HG02840 (cell line): Measurements from ENCODE around the gene RXFP1.

Experiments
- ATAC-seq: cut with Tn5 transposase; IDR thresholded peaks from one replicate; pipeline ENCODE4 v1.9.1; 2021; ENCODE audit warnings: mild to moderate bottlenecking, moderate library complexity, moderate number of reproducible peaks; ENCODE audit not compliant: unreplicated experiment, low FRiP score

The RXFP1 gene

DNA sequence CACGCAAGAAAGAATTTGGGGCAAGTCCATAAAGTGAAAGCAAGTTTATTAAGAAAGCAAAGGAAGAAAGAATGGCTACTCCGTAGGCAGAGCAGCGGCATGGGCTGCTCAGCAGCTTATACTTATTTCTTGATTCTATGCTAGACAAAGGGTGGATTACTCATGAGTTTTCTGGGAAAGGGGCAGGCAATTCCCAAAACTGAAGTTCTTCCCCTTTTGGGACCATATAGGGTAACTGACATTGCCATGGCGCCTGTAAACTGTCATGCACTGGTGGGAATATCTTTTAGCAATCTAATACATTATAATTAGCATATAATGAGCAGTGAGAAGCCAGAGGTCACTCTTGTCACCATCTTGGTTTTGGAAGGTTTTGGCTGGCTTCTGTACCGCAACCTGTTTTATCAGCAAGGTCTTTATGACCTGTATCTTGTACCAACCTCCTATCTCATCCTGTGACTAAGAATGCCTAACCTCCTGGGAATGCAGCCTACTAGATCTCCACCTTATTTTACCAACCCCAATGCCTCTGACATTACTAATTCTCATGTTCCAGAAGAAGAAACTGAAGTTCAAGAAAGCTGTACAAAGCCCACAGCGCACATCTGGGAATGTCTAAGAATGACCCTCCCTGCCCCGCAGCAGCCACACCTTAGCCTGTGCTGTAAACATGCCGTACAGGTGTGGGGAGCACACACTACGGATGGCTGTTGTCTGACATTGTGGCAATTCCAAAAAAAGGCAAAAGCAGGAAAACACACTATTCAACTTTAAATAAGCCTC, 18.6 kb downstream of the RXFP1 start:
- no peak for ATAC-seq

DNA sequence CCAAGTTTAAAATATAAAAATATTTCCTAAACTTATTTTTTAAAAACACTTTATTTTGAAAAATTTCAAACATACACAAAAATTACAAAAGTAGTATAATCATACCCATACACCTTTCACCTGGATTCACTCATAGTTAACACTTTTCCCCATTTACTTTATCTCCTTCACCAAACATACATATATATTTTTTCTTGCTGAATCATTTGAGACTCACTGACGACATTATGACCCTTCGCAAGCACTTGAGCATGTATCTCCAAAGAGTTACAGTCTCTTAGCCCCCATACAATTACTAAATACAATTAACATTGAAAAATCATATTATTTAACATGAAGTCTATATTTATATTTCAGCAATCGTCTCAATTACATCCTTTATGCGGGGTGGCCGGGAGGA, 19.8 kb downstream of the RXFP1 start:
- ATAC-seq, result no peak

DNA sequence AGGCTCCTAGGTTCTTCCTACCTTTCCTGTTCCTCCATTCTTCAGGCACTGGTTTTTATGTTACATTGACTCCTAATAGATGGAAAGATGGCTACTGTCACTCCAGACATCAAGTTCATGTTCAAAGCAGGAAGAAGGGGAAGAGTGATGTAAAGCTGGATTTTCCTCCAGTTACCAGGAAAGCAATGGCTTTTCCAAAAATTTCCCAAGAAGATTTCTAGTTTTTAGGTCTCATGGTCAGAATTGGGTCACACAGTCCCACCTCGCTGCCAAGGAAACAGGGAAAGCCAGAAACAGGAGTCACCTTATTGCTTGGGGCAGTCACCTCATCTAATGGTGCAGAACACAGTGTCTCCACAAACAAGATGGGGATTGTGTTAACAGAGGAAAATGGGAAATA, 21.5 kb downstream of the RXFP1 start:
- no peak for ATAC-seq

DNA sequence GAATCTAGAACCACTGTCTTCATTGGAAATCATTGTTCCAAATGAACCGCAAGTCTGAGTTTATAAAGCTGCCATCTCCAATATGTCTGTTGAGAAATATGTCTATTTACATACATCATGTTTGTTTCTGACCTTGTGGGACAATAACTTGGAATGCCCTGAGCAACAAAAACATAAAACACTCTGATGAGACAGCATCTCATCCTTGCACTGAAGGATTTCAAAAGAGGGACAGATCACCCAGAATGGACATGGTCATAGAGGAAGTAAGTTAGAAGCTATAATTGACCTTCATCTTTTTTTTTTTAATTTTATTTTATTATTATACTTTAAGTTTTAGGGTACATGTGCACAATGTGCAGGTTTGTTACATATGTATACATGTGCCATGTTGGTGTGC, 22.5 kb downstream of the RXFP1 start:
- ATAC-seq, result no peak

DNA sequence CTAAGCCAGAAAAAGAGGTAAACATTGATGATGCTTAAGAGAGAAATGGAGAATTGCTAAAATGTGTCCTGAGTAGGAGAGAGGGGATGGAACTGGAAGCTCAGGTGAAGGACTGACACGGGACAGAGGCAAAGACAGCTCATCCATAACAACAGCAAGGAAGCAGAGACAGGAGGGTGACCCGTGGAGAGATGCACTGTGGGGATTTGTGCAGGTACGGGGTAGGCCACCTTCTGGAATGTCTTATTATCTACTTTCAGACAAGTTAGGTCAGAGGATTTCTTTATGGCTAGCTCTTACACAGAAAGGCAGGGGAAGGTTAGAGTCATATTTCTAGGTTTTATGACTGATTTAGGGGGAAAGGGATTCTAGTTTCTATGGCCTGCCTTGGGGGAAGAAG, 31.7 kb downstream of the RXFP1 start:
- no peak for ATAC-seq

DNA sequence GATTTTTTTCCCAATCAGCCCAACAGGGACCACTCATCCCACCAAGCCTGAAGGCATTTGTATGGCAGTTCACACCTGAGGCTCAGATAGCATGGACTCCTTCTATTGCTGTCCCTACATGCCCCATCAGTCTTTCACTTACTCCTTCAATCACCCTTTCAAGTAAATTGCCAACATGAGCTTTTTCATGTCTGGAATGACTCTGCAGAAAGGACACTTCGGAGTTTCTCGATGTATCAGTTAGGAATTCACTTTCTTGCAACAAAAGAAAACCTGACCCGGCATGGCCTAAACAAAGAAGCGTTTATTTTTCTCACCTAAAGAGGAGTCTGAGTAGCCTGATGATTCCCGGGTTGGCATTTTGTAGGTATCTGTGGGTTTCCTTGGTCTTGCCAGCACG, 38.6 kb downstream of the RXFP1 start:
- ATAC-seq, result no peak

DNA sequence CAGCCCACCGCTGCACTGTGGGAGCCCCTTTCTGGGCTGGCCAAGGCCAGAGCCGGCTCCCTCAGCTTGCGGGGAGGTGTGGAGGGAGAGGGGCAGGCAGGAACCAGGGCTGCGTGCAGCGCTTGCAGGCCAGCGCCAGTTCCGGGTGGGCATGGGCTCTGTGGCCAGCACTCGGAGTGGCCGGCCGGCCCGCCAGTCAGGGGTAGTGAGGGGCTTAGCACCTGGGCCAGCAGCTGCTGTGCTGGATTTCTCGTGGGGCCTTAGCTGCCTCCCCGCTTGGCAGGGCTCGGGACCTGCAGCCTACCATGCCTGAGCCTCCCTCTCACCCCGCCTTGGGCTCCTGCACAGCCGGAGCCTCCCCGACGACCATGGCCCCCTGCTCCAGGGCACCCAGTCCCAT, 45.2 kb downstream of the RXFP1 start:
- no peak for ATAC-seq

DNA sequence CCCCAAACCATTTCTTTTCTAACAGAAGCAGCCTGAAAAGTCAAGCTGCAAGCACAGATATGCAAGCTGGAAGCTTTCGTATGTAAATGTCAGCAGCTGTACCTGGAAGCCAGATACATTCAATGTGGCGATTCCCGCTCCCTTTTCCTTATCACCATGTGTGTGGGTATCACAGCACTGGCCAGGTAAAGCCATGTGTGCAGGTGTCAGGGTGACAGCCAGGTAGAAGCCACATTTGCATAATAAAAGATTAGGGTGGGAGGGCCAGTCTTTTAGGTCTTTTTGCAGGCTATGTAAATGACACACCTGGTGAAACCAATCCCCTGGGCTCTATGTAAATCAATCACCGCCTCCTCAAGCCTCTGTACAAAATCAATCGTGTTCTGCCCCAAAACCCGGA, 50.1 kb downstream of the RXFP1 start:
- no peak for ATAC-seq

DNA sequence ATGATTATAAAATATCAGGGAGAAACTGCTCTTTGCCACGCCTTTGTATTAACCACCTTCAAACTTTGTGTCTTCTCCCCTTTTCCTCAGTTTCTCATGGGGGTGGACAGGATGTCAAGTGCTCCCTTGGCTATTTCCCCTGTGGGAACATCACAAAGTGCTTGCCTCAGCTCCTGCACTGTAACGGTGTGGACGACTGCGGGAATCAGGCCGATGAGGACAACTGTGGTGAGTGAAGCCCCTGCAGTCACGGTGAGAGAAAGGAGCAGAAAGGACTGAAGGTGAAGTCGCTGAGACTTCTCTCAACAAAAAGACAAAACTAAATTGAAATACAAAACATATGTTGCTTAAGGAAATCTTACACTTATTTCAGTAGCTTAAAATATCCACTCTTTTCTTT, 50.9 kb downstream of the RXFP1 start:
- no peak for ATAC-seq

DNA sequence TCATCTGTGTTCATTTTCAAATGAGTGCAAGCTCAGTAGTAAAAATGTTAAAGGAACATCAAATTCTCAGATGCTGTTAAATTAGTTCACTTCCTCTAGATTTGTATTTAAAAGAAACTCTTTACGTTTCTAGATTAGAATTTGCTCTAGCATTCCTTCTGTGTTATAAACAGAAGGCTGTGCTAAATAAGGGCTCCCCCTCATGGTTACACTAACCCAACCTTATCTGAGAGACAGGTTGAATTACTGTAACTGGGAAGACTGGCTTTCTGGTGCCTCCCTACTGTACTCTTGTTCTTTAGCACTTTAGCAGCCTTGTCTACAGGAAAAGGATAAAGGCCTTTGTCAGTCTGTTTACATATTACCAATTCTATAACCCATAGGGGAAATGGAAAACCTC, 56.8 kb downstream of the RXFP1 start:
- ATAC-seq, result no peak

DNA sequence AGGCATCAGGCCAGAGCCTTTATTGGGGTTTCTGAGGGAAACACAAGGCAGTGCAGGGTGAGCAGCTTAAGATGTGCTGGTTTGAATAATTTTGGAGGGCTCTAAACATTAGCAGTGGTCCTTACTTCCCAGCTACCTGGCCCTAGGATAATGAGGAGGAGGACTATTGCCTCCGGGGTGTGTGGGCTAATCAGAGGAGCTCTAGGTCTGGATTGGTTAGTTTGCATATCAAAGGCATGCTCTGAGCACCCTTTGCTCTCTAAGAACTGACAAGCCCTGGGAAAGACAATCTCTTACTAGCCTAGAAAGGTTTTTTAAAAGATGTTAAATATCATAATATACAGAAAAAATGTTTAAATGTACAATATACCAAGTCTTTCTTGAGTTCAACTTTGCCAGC, 58.4 kb downstream of the RXFP1 start:
- no peak for ATAC-seq

DNA sequence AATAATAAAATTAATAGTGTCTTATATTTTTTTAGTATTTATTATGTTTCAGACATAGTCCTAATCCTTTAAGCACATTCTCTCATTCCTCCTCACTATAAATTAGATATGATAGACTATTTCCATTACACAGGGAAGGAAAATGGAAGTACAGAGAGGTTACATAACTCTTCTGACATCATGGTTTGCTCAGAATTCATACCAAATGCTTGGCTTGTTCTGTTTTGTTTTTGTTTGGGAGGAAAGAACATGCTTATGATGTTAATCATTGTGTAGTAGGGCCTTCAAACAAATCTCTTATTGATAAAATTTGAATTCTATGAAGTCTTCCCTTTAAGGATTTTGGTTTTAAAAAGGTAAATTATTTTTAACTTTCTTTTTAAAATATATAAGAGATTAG, 59.5 kb downstream of the RXFP1 start:
- no peak for ATAC-seq

DNA sequence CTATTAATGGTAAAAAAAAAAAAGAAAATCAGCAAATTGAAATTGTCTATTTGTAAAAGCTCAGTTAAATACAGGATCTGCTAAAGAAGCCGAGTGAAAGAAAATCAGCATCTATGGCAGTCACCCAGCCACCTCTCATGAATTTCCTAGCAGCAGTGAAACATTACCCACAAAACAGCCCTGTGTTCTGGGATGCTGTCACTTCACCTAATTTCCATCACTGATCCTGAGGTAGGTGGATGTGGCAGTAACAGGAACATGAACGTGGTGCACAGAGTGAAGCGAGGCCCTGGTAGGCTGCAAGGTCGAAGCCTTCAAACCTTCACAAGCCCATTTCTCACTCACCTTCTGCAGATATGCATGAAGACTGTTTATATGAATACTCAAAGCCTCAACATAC, 65.2 kb downstream of the RXFP1 start:
- ATAC-seq, result no peak

DNA sequence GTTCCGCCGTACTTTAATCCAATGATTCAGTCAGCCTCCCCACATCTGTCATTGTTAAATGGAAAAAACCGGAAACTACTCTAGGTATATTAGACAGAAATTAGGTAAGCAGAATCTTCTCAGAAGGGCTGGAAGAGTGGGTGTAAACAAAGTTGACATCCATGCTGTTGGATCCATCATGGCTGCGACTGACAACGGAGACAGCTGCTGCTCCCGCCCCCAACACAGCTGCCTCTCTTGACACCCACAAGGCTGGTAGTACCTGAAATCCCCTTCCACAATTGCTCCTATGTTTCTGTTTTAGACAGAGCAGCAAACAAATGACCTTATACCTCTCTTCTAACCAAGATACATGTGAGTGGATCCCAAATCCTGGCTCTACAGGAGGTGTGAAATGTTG, 66.6 kb downstream of the RXFP1 start:
- ATAC-seq, result no peak

DNA sequence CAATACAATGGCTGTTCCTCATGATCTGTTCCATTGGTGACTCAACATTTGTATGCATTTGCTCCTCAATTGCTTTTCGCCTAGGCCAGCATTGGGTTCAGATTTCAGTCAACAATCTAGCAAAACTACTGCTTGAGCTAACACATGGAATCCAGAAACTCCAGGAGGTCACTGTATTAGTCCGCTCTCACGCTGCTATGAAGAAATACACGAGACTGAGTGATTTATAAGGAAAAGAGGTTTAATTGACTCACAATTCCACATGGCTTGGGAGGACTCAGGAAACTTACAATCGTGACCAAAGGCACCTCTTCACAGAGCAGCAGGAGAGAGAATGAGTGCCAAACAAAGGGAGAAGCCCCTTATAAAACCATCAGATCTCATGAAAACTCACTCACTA, 67.1 kb downstream of the RXFP1 start:
- no peak for ATAC-seq

DNA sequence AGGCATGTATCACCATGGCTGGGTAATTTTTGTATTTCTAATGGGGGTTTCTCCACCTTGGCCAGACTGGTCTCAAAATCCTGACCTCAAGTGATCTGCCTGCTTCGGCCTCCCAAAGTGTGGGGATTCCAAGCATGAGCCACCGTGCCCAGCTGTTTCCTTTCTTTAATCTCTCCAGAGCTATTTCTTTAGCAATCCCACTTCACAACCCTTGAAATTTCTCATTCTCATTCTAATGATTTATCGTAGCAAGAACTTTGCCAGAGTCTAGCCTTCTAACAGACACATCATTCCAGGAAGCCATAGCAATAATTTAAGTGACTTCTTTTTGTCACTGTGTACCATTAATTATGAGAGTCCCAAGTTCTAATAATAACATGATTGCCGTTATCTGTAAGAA, 68.6 kb downstream of the RXFP1 start:
- ATAC-seq, result no peak

DNA sequence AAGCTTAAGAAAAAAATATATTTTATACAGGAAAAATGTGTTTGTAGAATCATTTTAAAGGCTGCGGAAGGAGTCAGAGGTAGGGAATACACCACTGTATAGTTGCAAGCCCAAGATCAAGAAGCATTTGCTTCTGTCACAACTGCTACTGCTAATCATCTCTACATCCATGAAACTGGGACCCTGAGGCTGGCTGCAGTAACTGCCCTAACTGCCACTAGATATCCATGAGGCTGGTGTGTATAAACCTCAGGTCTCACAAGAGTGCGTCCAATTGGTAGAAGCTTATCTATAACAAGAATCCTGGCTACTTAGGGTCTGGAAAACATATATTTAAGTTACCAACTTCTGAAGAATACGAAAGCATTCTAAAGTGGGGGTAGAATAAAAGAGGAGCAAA, 69.1 kb downstream of the RXFP1 start:
- ATAC-seq, result no peak

DNA sequence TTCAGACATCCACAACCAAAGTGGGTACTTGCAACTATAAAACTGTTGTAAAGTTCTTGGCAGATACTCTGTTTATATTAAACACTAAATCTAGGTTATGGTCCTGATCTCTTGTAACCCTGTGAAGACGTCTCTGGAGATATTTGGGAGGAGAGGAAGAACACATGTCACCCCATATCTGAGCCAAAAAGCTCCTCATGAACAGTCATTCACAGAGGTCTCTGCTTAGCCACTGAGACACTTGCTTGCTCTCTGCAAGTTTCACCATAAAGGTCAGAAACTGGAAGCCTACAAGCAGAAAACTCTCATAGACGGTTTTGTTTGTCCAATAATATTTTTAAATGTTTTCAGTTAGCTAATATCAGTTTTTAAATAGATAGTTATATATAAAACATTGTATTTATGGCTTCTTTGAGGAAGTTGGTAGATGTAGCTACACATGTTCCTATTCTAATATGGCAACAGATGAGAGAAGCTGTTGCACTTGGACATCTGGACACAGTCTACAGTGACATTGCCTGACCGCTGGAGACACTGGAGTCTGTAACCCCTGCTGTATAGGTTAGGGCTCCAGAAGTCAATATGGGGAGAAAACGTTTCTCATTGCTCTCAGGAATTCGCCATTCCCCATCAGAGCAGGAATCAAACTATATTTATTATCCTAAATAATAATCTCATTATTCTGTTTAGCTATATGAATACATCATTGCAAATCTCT, 76.4 kb downstream of the RXFP1 start:
- no peak for ATAC-seq

DNA sequence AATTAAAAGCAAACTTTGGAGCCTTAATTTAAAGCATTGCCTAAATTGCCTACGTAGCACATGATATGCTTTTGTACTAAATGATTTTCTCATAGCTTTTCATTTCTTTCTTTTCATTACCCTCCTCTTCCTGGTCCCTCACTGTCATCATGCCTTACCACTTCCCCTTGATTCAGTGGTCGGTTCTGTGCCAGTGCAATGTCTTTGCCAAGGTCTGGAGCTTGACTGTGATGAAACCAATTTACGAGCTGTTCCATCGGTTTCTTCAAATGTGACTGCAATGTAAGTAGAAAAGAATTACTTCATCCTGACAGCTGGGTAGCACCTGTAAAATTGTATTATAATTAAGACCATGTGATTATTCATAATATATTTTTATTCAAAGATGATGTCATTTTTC, 77.5 kb downstream of the RXFP1 start:
- ATAC-seq, result no peak

DNA sequence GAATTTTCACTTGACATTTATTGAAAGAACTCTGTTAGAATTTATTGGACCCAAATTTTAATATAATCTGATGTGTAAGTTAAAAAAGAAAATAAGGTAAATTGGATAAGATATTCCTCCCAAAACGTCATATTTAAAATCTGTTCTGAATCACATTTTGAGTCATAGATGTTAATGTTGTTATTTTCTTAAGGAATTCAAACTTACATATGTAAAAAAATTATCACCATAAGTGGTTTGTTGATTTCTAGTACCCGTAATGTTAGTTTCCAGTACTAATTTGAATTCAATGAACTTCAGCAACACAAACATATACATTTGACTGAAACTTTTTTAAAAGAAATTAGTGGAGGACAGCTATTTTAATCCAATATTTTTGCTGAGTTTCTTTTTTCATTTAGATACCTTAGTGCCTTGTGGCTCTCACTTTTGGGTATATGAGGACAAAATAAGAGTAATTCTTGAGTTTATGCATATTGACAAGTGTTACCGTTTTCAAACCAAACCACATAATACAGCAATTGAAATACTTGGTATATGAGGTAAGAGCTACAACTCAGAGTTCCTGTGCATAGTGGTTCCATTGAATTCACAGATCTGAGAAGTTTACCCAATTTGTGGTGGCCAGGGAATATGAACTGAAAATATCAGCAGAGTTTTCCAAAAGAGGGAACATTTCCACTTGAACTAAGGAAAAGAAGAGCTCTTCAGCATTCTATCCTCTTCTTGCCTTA, 78.2 kb downstream of the RXFP1 start:
- ATAC-seq, result no peak

DNA sequence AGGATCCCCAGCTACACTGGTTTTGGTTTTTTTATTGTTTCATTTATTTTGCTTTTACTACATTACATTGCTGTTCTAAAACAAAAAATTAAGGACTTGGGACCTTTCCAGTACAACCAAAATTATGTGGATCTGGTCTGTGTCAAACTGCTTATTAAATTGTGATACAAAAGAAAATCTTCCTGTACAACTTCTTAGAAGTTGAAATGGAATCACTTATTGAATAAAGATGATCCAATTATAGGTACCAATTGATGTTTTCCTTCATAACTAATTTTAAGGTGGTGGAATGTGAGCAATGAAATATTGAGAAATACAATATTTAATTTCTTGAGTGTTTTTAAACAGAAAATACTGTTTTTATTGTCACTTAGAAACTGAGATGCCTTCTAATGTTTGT, 82.7 kb downstream of the RXFP1 start:
- no peak for ATAC-seq

DNA sequence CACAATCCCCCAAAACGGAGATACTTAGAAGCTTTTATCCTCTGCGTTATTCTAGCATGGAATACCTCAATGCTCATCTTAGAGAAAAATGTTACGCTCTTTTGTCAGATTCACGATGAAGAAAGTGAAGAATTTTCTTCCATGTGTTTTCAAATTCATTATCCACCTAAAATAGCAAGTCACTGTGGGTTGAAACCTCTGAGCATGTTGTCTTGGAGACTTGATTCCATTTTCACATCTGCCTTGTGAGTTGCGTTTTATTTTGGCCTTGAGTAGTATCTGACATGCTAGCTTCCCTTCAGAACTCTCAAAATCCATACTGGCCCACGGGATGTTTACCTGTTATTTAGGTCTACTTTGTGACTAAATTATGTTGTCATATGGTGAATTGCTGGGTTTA, 83.7 kb downstream of the RXFP1 start:
- ATAC-seq, result no peak
